ENCODE measurements around the gene ANAPC13. TPM values are rescaled to one million over a fixed set of nuclear protein-coding genes. Genes with fewer than 3 reads are reported as not detected.

The ANAPC13 gene
- total RNA-seq, 1 experiment from 2014 or later = 35.7 TPM

DNA sequence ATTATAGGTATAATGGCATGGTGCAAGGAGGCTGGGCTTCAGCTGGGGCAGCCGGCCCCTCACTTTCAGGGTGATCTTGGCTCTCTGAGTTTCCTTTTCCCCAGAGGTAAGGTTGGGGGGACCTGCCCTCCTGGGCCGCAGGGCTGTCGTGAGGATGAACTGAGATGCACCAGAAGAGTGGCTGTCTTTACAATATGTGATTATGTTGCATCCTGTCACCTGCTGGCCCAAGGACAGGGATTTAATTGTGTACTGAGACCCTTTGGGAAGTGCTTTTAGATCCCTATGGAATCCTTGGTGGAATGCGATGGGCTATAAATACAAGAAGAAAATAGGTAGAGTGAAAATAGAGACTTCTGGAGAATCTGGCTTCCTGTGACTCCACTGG lies 22.1 kb downstream of the ANAPC13 start (continued):
- TF ChIP-seq, protein P1, sequence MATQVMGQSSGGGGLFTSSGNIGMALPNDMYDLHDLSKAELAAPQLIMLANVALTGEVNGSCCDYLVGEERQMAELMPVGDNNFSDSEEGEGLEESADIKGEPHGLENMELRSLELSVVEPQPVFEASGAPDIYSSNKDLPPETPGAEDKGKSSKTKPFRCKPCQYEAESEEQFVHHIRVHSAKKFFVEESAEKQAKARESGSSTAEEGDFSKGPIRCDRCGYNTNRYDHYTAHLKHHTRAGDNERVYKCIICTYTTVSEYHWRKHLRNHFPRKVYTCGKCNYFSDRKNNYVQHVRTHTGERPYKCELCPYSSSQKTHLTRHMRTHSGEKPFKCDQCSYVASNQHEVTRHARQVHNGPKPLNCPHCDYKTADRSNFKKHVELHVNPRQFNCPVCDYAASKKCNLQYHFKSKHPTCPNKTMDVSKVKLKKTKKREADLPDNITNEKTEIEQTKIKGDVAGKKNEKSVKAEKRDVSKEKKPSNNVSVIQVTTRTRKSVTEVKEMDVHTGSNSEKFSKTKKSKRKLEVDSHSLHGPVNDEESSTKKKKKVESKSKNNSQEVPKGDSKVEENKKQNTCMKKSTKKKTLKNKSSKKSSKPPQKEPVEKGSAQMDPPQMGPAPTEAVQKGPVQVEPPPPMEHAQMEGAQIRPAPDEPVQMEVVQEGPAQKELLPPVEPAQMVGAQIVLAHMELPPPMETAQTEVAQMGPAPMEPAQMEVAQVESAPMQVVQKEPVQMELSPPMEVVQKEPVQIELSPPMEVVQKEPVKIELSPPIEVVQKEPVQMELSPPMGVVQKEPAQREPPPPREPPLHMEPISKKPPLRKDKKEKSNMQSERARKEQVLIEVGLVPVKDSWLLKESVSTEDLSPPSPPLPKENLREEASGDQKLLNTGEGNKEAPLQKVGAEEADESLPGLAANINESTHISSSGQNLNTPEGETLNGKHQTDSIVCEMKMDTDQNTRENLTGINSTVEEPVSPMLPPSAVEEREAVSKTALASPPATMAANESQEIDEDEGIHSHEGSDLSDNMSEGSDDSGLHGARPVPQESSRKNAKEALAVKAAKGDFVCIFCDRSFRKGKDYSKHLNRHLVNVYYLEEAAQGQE (IDR thresholded peaks at IDR 0.05; ENCODE audit: low read depth) = no peak
- no peak for TF ChIP-seq FOSL1 (IDR thresholded peaks at IDR 0.05; ENCODE audit: low read depth)
- no peak for TF ChIP-seq RAD21 (IDR thresholded peaks at IDR 0.05; ENCODE audit: low read depth)

DNA sequence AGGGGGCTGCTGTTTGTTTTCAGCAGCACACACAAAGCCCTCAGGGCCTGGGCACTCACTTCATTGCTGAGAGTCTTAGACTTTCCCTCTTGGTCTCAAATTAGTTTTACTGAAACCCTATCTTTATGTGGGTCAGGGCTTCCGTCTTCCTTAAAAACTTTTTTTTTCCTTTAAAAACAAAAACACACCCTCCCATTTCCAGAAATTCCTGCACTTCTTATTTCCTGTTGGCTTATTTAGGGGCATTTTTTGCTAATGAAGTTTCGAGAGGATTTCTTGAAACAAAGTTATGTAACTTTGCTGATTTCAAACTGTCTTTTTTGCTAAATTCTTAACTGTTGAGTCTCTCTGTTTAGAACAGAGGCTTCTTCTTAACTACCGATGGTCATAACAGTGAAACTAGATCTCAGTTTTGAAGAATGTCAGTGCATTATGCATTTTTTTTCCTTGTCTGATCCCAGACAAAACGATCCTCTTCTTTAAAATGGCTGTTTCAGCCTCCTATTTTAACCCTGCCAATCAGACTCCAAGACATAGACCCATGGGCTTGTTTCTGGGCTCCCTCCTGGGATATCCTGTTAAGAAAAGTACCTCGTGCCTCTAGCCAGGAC lies 23.3 kb downstream of the ANAPC13 start:
- no peak for DNase-seq (ENCODE audit: low read depth, low spot score)
- Histone ChIP-seq H3K9ac (ENCODE audit: low read length) (no peak overlapping the region), H3K4me2 (ENCODE audit: low read length) (no peak overlapping the region), H3K4me3 (replicated peaks in 1 of 2; ENCODE audit: low read depth in 1 of 2, low read length in 2 of 2) (no peak overlapping the region), H2AFZ (ENCODE audit: low read depth, low read length, poor library complexity, severe bottlenecking) (no peak overlapping the region), H3K79me2 (ENCODE audit: insufficient read depth, low read length) (no peaks in the 10 kb centered on the region), H4K20me1 (ENCODE audit: insufficient read depth) (no peaks in the 10 kb centered on the region), H3K27me3 (ENCODE audit: insufficient read depth, low read length) (no peaks in the 10 kb centered on the region), H3K27ac (ENCODE audit: low read depth, low read length) (no peak overlapping the region), H3K36me3 (ENCODE audit: control insufficient read depth in 1 of 2, insufficient read depth in 2 of 2, low read length in 2 of 2) (no peaks in the 10 kb centered on the region), H3K9me3 (ENCODE audit: control insufficient read depth in 1 of 2, insufficient read depth in 1 of 2, low read depth in 1 of 2, low read length in 2 of 2) (no peaks in the 10 kb centered on the region), H3K9me2 (ENCODE audit: insufficient read depth) (no peaks in the 10 kb centered on the region), H3K4me1 (ENCODE audit: control insufficient read depth in 1 of 2, insufficient read depth in 2 of 2, low read length in 2 of 2) (no peaks in the 10 kb centered on the region)
- TF ChIP-seq ZNF274 (IDR thresholded peaks at IDR 0.05; ENCODE audit: low read depth, low read length) = no peak
- TF ChIP-seq, protein P1 (IDR thresholded peaks at IDR 0.05; ENCODE audit: low read depth) = no peak
- TF ChIP-seq CBX3 (IDR thresholded peaks at IDR 0.05; ENCODE audit: low read depth) = no peak
- ChIA-PET RAD21 (ENCODE audit: low non-redundant PET in 1 of 2, low total read pairs in 2 of 2, uncharacterized antibody in 2 of 2, unreplicated experiment in 2 of 2) (no interaction called here), POLR2A (no interaction called here), CTCF (no interaction called here)
- intact Hi-C loops (cut with micrococcal nuclease) = no loop called here
- no peak for ATAC-seq
- no TSS peak for BruUV-seq (replicated peaks)

Data from HCT116 (cell line).